GM20000 (cell line): ENCODE measurements around the gene JAKMIP3.

Experiments
- DNase-seq: peaks from one replicate; pipeline ENCODE4 v3.0.0; 2012; ENCODE audit warnings: low spot score
- TF ChIP-seq, protein P1 (sequence below): IDR thresholded peaks from 2 replicates; pipeline ENCODE4 v1.5.1; 2012; ENCODE audit warnings: mild to moderate bottlenecking, control low read depth; ENCODE audit errors: extremely low read depth, missing control alignments

Gene JAKMIP3

GRCh38 chr10:132114953-132115520 lies 49.3 kb downstream of the JAKMIP3 start:
- TF ChIP-seq, protein P1, sequence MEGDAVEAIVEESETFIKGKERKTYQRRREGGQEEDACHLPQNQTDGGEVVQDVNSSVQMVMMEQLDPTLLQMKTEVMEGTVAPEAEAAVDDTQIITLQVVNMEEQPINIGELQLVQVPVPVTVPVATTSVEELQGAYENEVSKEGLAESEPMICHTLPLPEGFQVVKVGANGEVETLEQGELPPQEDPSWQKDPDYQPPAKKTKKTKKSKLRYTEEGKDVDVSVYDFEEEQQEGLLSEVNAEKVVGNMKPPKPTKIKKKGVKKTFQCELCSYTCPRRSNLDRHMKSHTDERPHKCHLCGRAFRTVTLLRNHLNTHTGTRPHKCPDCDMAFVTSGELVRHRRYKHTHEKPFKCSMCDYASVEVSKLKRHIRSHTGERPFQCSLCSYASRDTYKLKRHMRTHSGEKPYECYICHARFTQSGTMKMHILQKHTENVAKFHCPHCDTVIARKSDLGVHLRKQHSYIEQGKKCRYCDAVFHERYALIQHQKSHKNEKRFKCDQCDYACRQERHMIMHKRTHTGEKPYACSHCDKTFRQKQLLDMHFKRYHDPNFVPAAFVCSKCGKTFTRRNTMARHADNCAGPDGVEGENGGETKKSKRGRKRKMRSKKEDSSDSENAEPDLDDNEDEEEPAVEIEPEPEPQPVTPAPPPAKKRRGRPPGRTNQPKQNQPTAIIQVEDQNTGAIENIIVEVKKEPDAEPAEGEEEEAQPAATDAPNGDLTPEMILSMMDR = no peak
- no peak for DNase-seq
